NCI-H1105 (cell line): Measurements from ENCODE around the gene ALDH1L1.

Source experiments
- DNase-seq: peaks from one replicate; lab custom pipeline; 2025; lab: John Stamatoyannopoulos, UW

ALDH1L1 gene

GRCh38 chr3:126154391-126155279, 25.8 kb downstream of the ALDH1L1 start:
- DNase-seq, result no peak

GRCh38 chr3:126153695-126154360, 26.6 kb downstream of the ALDH1L1 start:
- DNase-seq, result no peak

GRCh38 chr3:126152901-126153694, 27.3 kb downstream of the ALDH1L1 start:
- no peak for DNase-seq

- no peak for DNase-seq
These were observed 27.9 kb downstream of the ALDH1L1 start for GRCh38 chr3:126152458-126152857.

GRCh38 chr3:126151562-126152302, 28.7 kb downstream of the ALDH1L1 start:
- DNase-seq, result no peak

DNA sequence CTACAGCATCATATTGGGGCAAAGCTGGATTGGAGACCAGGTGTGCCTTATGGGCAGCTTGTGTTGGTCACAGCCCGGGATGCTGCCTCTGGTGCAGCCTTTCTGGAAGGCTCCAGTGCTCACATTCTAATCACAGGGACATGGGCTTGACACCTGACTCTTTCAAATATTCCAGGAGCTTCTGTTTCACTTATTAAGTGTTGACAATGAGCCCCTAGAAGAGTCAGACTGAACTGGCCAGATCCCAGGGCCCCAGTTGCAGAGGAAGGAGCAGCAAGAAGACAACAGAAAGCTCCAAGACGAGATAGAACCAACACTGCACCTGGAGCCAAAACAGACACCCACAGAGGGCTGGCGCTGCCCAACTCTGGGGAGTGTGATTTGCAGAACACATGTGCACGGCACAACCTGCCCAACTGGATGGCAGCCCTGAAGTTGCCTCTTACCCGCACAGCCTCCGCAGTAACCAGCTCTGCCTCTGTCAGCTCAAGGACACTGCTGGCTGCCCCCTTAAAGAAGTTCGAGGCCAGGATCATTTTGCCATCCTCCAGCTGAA, 30.3 kb downstream of the ALDH1L1 start:
- no peak for DNase-seq

- DNase-seq, result no peak
These were observed 31.0 kb downstream of the ALDH1L1 start for GRCh38 chr3:126149256-126149902.

- no peak for DNase-seq
These were observed 32.3 kb downstream of the ALDH1L1 start for GRCh38 chr3:126147932-126148683.

- DNase-seq, result no peak
These were observed 33.0 kb downstream of the ALDH1L1 start for GRCh38 chr3:126147147-126147931.

- no peak for DNase-seq
These were observed 33.8 kb downstream of the ALDH1L1 start for GRCh38 chr3:126146525-126147146.

- DNase-seq, result no peak
These were observed 34.4 kb downstream of the ALDH1L1 start for GRCh38 chr3:126146034-126146433.

GRCh38 chr3:126142652-126143051, 37.7 kb downstream of the ALDH1L1 start:
- no peak for DNase-seq

DNA sequence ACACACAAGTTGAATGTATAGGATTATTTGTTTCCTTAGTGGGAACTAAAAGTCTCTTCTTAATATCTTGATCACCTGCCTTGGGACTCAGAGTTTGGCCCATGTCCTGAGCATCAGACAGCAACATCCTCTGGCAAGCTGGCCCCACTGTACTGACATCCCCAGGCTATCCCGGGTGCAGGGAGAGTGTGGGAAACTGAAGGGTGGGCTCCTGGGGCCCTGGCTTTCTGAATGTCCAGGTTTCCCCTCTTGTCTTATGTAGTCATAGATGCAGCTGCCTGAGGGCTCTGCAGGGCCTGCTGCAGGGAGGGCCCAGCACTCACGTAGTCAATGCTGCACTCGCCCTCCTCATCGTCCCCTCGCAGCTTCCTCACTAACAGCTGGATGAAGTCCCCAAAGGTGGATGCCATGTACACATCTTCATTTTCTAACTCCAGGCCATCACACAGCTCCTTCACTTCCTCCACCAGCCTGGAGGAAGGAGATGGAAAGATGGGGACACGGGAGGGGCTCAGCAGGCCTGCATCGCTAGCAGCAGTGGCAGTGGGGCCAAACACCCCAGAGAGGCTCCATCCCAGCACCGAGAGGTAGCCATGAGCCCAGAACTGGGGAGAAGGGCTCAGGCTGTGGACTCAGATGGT, 42.8 kb downstream of the ALDH1L1 start:
- DNase-seq, result no peak

DNA sequence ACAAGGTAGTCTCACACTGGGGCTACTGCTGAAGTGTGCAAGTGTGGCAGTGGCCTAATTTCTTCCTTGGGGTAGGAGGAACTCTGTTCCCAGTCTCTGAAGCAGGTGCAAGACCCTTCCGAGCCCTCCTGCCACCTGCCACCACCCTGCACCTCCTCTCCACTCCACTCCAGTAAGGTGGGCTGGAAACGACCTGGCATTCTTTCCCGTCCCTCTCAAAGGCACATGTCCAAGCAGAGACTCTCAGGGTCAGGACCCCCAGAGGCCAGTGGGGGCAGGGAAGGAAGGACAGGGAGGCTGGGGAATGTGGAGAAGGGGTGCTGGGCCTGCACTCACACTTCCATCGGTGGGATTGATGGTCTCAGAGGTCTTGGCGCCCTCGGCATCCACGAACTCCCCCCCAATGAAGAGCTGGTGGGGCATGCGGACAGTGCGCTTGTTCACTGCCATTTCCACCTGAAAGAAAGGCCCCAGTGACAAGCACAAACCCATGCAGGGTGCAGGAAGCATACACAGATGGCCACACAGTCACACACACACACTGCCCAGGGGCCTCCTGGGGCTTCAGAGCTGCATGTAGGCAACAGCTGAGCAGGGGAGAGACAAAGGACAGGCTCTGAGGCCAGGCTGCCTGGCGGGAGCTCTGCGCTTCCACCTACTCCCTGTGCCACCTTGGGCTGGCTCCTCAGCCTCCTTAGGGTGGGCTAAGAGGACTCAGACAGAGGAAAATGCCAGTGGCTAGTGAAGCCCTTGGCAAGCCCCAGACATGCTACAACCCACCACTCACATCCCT, 43.8 kb downstream of the ALDH1L1 start:
- no peak for DNase-seq

DNA sequence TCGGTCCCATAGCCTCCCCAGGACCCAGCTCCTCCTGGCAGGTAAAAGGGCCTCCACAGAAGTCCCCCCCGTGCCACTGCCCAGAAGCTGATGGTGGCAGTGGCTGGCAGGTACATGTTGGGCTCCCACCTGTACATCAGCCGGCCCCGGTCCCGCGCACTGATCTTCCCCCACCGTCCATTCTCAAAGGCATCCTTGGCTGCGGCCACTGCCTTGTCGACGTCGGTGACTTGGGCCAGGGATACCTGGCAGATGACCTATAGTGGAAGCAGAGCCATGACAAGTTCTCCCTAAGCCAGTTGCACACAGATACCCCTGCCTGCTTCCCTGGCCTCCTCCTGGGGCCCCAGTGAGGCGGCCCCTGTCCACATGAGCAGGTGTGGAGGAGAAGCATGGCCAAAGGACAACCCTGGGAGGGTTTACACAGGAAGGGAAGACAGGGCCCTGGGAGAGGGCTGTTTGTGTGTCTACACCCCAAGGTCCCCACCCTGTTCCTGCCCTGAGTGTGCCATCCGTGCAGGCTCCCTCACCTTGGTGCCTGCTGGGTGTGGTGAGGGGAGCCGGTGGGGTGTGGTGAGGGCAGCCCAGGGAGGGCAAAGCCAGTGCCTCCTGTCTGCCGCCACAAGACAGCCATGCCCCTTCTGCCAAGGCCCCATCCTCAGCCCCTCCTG, 44.8 kb downstream of the ALDH1L1 start:
- no peak for DNase-seq

- no peak for DNase-seq
These were observed 45.3 kb downstream of the ALDH1L1 start for GRCh38 chr3:126135071-126135405.
